NT2/D1 (cell line): ENCODE measurements around the gene FAM111A.

Experiments
- YY1 ChIP-seq: IDR thresholded peaks from 2 replicates; pipeline ENCODE4 v1.6.1; 2011; ENCODE audit not compliant: insufficient read length, insufficient read depth
- ZNF274 ChIP-seq: IDR thresholded peaks from 2 replicates; pipeline ENCODE4 v1.6.1; 2011; ENCODE audit warnings: mild to moderate bottlenecking, low read depth, low read length

DNA sequence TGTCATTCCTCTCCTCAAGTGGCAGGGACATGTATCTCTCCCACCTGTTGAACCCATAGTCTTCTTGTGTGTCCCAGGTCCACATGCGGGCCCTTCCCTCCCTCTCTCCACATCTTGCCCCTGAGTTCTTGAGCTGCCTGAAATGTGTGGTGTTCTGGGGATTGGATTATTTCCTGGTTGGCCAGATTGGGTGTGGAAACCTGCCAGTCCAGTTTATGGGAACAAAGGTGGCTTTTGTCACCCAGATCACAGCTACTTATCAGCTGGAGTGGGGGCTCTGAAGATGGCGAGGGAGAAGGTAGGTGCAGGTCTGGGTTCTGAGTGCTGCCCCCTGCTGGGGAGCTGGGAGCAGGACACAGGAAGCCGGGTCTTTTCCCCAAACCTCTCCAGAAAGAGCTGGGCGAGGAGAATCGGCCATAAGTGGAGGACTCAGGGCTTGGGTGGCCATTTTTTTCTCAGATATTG lies 43.5 kb downstream of the FAM111A start:
- TF ChIP-seq ZNF274, result no peak
- TF ChIP-seq YY1, result no peak
